ENCODE measurements around the gene ITGB1.

DNA sequence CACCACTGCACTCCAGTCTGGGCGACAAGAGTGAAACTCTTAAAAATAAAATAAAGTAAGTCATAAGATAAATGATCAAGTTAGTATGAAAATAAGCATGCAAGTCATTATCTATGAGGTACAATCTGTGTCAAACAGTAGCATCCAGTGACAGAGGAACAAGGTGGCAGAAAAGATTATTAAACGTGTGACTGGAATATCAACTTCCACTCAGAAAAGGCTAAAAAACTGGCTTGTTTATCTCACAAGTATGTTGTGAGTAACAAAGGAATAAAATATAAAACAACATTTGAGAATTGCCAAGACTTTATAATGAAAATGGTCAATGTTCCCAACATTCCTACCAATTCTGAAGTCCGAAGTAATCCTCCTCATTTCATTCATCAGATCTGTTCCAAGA, 30.3 kb downstream of the ITGB1 start:
- TF ChIP-seq EZH2 (IDR thresholded peaks at IDR 0.05; ENCODE audit: insufficient read depth, poor library complexity, severe bottlenecking) (no peak), EZH2phosphoT487 (IDR thresholded peaks at IDR 0.05; ENCODE audit: insufficient read depth, low read depth) (no peak)
